ENCODE data around the gene C19orf38.

Gene C19orf38

DNA sequence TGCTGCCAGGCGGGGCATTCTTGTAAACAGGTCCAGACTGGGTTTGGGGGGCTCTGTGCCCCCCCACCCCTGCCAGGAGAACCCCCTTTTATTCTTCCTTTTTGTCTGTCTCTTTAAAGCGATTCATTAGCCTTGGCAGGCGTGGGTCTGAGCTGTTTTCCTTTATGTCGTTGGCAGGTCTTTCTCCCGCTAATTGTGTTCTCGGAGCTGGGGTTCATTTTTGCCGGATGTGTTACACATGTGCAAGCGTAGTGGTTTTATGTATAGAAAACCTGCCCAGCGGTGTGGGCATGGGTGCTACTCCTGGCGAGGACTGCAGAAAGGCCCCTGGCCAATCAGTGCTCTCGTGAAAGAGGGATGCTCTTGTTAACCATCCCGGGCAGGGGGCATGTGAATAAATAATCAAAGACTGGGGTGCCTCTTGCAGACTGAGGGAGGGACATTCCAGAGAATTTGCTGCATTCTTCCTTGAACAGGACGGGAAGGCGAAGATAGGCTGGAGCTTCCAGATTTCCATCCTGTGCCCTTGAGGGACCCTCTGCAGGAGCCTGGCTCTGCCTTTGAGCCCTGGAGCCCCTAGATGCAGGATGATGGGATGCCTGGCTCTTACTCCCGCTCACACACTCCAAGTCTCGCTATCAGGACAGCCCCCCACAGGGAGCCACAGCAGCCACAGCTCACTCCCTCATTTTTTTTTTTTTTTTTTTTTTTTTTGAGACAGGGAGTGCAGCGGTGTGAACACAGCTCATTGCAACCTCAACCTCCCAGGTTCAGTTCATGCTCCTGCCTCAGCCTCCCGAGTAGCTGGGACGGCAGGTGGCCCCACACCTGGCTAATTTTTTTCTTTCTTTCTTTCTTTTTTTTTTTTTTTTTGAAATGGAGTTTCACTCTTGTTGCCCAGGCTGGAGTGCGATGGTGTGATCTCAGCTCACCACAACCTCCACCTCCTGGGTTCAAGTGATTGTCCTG is 37.3 kb downstream of the C19orf38 start:
- no peak for DNase-seq (ENCODE audit: extremely low read depth, low read depth)
- TF ChIP-seq CTCF (IDR thresholded peaks at IDR 0.05; ENCODE audit: low read depth, low read length, missing control alignments): no peak
- no peak overlapping the region for H3K4me3 ChIP-seq (replicated peaks; ENCODE audit: low read depth, low read length)

GRCh38 chr19:10887616-10888367 is 39.6 kb downstream of the C19orf38 start:
- TF ChIP-seq CTCF (IDR thresholded peaks at IDR 0.05; ENCODE audit: low read depth, low read length, missing control alignments): no peak
- DNase-seq (ENCODE audit: extremely low read depth, low read depth): no peak
- H3K4me3 ChIP-seq (replicated peaks; ENCODE audit: low read depth, low read length): no peak overlapping the region

- no peak for DNase-seq (ENCODE audit: extremely low read depth, low read depth)
- no peak overlapping the region for H3K4me3 ChIP-seq (replicated peaks; ENCODE audit: low read depth, low read length)
These were observed 40.2 kb downstream of the C19orf38 start for GRCh38 chr19:10888421-10888866.

DNA sequence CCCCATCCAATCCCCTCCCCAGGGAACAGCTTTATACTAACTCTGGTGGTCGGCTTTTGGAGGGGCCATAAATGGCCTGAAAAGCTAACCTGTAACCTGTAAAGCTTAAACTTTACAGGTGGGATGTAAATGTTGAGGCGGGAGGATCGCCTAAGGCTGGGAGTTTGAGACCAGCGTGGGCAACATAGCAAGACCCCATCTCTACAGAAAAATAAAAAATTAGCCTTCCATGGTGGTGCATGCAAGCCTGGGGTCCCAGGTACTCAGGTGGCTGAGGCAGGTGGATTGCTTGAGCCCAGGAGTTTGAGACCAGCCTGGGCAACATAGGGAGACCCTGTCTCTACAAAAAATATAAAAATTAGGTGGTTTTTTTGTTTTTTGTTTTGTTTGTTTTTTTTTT is 41.7 kb downstream of the C19orf38 start:
- DNase-seq (ENCODE audit: extremely low read depth, low read depth): no peak
- TF ChIP-seq CTCF (IDR thresholded peaks at IDR 0.05; ENCODE audit: low read depth, low read length, missing control alignments): no peak
- no peak overlapping the region for H3K4me3 ChIP-seq (replicated peaks; ENCODE audit: low read depth, low read length)

More at GRCh38 chr19:10888421-10888866, 40.2 kb downstream of the C19orf38 start:
- TF ChIP-seq CTCF (IDR thresholded peaks at IDR 0.05; ENCODE audit: low read depth, low read length, missing control alignments): no peak

DNA sequence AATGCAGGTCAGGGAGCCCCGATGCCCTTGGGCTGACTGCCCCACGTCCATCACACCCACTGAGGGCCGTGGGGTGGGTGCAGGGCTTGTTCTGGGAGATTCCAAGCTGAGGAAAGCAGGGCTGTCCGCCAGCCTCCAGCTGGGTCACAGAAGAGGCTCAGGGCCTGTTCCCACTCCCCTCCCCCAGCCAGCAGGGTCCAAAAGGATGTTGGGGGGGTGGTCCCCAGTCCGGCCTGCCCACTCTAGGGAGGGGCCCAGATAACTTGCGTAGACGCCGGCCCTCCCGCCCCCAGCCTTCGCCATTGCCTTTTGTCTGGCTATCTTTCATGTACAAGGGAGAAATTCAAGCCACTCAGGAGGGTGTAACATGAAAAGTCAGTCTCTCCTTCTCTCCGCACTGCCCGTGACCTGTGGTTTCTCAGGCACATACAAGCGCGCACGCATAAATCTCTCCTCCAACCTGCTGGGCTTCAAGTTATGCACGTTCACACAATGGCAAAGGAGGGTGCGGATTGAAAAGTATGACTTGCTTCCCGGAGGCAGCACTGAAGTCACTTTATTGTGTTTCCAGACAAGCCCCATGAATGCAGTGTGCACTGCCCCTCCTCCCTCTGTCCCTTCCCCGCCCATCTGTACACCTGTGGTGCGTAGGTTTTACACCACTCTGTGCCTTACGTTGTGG is 43.3 kb downstream of the C19orf38 start:
- no peak overlapping the region for H3K4me3 ChIP-seq (replicated peaks; ENCODE audit: low read depth, low read length)
- DNase-seq (ENCODE audit: extremely low read depth, low read depth): no peak
- no peak for TF ChIP-seq CTCF (IDR thresholded peaks at IDR 0.05; ENCODE audit: low read depth, low read length, missing control alignments)

DNA sequence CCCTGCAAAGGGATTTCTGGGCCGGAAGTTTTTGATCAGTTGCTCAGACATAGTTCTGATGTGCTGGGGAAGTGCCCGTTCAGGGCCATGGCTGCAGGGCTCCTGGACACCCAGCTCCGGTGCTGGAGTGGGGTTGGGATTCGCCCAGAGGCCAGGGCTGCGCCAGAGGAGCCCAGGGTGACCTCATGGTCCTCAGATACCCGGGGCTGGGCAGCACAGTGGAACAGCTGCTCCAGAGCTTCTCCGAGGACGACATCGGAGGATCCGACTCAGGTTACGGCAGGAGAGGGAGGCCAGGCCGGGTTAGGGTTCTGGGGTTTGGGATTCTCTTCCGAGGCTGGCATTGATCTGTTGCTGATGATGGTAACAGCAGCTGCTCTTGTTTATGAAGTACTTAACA is 44.0 kb downstream of the C19orf38 start:
- no peak for TF ChIP-seq CTCF (IDR thresholded peaks at IDR 0.05; ENCODE audit: low read depth, low read length, missing control alignments)
- DNase-seq (ENCODE audit: extremely low read depth, low read depth): no peak

More for the DNA sequence above, 44.0 kb downstream of the C19orf38 start:
- H3K4me3 ChIP-seq (replicated peaks; ENCODE audit: low read depth, low read length): no peak overlapping the region
